SU-DHL-6 (cell line): ENCODE results near the gene SPTA1.

Source experiments
- EZH2phosphoT487 ChIP-seq: fragments of 200-600 bp; sonication (generic), shearing (Covaris generic); conservative IDR thresholded peaks from 2 replicates; pipeline ENCODE4 v1.6.1; 2018; ENCODE audit warnings: mild to moderate bottlenecking, antibody characterized with exemption, low read length, moderate library complexity, mixed read lengths
- TF ChIP-seq, protein P1 (sequence below): fragments of 200-600 bp; sonication (generic); IDR thresholded peaks from one replicate; pipeline ENCODE4 v1.5.1; 2017; ENCODE audit warnings: antibody characterized with exemption, mild to moderate bottlenecking, low read length, moderate library complexity; ENCODE audit not compliant: insufficient read depth, poor library complexity, severe bottlenecking

DNA sequence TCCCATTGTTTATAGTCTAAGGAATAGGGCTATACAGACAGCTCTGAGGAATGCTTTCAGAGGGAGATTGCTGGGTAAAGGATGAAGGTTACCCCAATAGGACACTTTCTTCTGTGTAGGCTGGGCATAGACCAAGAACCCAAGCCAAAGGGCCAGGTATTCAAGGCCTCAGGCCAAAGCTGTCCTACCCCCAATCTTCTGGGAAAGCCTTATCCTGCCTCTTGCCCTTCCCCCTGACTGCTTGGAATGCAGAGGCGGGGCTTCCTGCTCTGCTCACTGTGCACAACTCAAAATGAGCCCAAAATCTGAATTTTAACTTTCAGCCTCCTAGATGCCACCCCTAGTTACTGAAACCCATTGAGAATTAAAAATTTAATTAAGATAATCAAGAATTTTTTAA is 79.2 kb downstream of the SPTA1 start:
- TF ChIP-seq, protein P1, sequence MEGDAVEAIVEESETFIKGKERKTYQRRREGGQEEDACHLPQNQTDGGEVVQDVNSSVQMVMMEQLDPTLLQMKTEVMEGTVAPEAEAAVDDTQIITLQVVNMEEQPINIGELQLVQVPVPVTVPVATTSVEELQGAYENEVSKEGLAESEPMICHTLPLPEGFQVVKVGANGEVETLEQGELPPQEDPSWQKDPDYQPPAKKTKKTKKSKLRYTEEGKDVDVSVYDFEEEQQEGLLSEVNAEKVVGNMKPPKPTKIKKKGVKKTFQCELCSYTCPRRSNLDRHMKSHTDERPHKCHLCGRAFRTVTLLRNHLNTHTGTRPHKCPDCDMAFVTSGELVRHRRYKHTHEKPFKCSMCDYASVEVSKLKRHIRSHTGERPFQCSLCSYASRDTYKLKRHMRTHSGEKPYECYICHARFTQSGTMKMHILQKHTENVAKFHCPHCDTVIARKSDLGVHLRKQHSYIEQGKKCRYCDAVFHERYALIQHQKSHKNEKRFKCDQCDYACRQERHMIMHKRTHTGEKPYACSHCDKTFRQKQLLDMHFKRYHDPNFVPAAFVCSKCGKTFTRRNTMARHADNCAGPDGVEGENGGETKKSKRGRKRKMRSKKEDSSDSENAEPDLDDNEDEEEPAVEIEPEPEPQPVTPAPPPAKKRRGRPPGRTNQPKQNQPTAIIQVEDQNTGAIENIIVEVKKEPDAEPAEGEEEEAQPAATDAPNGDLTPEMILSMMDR: no peak
- TF ChIP-seq EZH2phosphoT487: no peak
